HG02970 (cell line): ENCODE data around the gene NDFIP1.
"Not testable (repeated sequence)": the region's sequence is repeated elsewhere in the genome, so short reads cannot be mapped to it uniquely, and the experiment has no call there.

Source experiments
- ATAC-seq: cut with Tn5 transposase; IDR thresholded peaks from one replicate; pipeline ENCODE4 v1.9.1; 2021; ENCODE audit warnings: mild to moderate bottlenecking, moderate library complexity, moderate number of reproducible peaks; ENCODE audit not compliant: unreplicated experiment, low FRiP score

NDFIP1 gene, protein sequence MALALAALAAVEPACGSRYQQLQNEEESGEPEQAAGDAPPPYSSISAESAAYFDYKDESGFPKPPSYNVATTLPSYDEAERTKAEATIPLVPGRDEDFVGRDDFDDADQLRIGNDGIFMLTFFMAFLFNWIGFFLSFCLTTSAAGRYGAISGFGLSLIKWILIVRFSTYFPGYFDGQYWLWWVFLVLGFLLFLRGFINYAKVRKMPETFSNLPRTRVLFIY

DNA sequence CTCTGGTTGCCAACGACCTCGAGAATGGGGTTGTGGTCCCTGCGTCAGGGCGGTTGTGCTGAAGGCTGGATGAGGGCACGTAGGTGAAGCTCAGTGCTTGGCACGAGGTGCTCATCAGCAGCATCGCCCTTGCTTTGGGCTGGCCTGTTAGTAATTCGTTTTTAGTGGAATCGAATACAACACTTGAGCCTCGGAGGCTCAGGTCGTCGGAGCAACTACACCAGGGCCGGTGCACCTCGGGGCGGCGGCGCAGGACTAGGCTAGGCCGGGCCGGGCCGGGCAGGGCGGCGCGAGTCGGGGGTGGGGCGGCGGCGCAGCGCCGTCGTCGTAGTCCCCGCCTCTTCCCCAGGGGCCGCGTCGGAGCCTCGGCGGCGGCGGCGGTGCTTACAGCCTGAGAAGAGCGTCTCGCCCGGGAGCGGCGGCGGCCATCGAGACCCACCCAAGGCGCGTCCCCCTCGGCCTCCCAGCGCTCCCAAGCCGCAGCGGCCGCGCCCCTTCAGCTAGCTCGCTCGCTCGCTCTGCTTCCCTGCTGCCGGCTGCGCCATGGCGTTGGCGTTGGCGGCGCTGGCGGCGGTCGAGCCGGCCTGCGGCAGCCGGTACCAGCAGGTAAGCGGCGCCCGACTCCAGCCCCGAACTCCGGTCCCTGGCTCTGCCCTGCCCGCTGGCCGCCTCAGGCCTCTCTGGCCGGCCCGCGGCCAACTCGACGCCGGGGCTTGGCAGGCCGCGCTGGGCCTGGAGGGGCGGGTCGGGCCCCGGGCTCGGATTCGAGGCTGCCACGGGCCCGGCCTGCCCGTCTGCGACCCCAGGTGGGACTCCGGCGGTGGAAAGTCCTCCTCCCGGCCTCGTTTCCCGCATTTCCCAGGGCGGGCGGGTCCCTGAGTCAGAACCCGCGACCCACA is at the start of gene NDFIP1:
TSS of gene NDFIP1 (plus strand) at position 348 of the 899 bp plus-strand sequence. CDS start at position 544, 196 bp downstream.
- peak; percentile 95 for ATAC-seq

DNA sequence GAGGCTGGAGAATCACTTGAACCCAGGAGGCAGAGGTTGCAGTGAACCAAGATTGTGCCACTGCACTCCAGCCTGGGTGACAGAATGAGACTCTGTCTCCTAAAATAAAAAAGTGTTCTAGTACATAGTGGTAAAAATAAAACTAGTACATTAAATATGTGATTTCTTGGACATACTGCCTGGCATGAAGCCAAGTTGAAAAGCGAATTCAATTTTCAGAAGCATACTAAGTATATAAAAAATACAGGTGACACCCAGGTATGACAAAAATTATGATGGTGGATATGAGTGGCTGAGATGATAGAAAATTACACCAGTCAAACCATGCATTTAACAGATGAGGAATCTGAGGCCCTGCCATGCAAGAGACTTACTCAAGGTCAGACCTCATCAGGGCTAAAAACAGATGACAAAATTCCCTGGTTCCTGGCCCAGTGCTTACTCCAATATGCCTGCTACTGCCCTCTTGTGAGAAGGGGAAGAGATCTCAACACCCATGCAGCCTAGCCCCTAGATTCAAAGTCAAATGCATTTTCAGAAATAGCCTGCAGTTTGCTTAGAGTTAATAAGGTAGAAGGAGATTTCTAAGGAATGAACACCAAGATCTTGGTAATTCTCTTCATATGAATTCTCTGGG is 49.2 kb upstream of the NDFIP1 start:
- no peak for ATAC-seq

DNA sequence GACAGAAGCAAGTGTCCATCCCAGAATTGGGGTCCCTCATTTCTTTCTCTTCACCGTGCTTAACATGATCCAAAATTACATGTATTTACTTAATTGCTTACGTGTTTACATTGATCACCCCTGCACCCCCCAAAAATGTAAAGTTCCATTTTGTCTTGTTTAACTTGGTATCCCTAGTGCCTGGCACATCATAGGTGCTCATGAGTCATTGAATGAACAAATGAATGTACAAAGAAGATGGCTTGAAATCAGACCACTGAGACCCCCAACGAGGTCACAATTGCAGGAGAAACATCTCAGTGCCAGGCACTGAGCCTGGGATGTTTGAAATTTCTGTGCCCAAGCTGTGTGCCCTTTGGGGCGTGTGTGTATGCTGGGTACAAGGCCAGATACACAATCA is 45.2 kb upstream of the NDFIP1 start:
- no peak for ATAC-seq

DNA sequence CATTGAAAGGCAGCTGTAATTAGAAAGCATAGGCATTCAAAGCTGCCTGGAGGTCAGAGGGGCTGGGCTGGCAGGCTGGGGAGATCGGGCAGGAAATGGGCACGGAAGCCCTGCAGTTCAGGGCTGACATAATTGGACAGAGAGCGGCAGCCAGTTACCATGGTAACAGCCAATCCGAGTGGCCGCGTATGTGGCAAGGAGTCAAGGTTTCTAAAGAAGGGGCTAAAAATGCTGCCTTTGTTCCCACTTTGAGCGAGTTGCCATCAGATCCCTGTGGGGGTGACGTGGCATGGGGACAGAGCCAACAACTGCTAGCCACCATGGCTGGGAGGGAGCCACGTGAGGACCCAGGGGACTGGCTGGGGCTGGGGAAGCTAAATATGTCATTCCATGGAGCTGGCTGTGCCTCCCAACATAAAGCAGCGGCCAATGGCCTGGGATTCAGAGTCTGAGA is 44.7 kb upstream of the NDFIP1 start:
- ATAC-seq: no peak

DNA sequence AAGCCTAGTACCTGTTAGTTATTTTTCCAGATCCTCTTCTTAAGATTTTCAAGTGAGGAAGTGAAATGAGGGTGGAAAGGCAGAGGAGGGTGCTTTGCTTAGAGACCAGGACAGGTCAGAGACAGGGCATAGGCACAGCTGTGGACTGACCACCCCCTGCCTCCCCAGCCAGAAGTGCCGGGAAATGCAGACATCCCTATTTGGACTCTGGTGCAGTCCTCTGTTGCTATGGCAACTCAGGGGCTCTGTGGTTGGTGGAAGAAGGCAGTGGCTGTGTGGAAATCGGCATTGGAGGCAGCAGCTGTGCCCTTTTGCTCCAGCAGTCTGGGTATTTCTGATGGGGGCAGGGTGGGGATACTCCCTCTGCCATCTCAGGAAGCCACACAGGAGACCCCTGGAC is 43.3 kb upstream of the NDFIP1 start:
- no peak for ATAC-seq

DNA sequence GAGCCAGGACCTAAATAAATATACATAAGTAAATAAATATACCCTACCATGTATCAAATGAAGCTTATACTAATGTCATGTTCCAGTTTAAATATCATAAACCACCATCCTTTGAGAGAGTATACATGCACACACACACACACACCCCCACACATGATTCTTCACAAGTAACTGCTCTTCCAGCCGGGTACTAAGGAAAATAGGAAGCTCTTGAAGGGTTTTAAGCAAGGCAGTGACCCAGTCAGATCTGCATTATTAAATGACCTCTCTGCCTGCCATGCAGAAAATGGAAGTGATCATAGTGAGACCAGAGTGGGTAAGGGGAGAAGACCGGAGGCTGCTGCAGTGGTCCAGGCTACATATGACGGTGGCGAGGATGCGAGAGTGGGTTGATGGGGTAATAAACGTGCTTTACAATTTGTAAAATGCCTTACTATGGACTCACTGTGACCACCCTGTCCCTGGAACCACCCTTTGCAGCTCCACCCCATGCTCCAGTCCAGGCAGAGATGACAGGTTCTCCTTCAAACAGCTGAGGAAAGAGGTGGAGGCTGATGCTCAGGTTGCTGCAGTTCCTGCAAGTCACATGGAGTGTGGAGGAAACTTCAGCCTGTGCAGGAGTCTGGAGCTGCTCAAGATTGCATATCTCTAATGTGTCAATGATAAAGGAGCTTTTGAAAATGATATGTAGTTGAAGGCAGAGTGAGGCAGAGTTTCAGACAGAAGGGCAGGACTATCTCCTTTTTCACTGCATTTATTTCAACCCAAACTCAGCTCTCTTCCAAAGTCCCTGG is 38.8 kb upstream of the NDFIP1 start:
- ATAC-seq: no peak

DNA sequence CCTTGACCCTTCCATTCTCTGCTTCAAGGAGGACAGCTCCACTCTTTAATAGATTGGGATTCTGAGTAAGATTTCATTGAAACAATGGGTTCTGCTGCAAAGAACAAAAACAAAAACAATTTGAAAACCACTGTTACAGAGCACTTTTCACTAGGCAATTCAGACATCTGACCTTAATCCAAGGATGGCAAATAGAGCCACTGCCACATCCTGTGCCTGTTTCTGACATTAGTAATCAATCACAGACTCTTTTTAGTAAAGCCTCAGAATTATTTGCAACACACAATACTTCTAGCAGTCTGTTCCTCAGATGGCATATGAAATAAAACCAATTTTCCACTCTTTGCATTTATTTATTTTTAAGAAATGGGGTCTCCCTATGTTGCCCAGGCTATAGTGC is 37.8 kb upstream of the NDFIP1 start:
- ATAC-seq: no peak

DNA sequence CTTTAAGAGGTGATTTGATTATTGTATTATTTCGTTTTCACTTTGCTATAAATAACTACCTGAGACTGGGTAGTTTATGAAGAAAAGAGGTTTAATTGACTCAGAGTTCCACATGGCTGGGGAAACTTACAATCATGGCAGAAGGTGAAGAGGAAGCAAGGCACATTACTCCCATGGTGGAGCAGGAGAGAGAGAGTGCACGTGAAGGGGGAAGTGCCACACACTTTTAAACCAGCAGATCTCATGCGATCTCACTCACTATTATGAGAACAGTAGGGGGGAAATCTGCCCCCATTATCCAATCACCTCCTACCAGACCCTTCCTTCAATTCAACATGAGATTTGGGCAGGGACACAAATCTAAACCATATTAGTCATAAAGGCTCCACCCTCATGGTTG is 36.1 kb upstream of the NDFIP1 start:
- ATAC-seq: no peak

DNA sequence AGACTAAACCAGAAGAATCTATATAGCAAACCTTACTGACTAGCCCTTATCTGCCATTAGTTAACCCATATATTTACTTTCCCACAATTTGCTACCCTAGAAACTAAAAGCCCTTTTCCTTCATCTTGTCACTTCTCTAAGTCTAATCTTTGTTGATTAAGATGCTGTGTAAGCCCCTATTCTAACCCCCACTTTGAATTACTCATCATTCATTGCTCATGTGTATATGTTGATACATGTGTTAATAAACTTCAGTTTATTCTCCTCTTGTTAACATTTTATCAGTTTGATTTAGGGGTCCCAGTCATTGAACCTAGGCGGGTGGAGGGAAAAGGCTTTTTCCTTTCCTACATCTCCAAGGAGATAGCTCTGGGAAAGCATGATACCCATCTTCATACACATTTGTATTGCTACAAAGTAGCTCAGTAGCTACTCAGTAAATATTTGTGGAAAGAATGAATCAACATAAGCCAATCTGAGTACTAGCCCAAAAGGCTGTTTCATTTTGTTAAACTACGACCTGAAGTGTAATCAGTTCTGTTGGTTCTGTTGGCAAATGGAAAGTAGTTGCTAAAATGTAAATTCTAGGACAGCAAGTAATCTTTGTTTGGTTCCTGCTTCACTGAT is 35.1 kb upstream of the NDFIP1 start:
- ATAC-seq: no peak

DNA sequence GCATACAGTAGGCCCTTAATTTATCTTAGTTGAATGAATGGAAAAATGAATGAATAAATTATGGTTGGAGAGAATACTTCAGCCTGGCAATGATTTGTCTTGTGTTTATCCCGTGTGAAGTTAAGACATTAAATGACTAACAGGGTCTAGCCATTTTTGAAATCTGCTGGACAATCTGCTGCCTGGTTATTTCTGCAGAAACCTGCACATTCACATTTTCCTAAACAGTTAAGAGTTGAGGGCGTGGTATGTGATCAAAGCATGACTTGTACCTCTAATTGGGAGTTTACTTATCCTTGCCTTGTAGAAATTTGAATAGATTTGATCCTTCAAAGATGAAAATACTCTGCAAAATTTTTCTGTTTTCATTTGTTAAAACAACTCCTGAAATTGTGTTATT is 34.6 kb upstream of the NDFIP1 start:
- no peak for ATAC-seq

DNA sequence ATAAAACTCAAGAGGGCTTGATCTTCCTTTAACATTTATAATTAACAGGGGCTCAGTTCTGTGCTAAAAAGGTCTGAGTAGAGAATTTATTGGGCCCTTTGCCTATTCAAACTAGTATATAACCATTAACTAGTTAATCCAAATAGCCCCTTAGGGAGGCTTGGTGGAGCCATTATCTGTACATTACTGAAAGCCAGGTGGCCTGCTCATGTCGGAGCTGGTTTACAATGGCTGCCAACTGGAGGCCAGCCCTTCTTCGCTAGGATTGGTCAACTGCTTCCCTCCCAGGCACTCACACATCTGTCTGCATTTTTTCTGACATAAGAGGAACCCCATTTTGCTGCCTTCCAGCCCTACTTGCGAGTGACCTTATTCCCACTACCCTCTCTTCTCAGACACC is 30.4 kb upstream of the NDFIP1 start:
- ATAC-seq: no peak

DNA sequence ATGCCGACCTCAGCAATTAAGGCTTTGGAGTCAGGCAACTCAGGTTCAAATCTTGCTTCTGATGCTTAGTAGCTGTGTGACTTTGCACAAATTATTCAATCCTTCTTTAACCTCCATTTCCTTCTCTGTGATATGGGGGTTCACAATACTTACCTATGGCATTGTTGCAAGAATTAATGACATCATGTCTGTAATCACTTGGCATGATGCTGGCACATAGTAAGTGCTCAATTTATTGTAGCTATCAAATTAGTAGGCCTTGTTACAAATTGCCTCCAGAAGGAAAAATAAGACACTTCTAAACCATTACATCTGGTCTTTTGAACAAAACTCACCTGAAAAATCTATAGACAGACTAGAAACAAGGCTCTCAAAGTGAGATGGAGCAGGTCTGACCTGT is 29.9 kb upstream of the NDFIP1 start:
- no peak for ATAC-seq

DNA sequence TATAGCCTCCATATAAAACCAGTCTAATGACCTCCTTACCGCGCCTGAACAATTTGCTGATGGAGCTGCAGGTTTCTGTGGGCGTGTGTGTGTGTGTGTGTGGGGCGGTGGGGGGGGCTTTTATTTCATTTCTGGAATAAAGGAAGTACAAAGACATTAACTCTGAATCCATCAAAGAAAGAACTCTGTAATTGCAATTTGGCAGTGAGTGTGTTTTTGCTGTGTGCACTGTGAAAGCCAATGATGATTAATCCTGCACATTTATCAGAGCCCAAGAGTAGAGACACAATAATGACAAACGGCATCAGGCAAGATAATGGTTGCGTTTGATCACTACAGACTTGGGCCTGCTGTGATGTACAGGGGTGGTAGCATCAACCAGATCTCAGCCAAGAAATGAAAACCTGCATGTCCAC is 29.3 kb upstream of the NDFIP1 start:
- no peak for ATAC-seq

DNA sequence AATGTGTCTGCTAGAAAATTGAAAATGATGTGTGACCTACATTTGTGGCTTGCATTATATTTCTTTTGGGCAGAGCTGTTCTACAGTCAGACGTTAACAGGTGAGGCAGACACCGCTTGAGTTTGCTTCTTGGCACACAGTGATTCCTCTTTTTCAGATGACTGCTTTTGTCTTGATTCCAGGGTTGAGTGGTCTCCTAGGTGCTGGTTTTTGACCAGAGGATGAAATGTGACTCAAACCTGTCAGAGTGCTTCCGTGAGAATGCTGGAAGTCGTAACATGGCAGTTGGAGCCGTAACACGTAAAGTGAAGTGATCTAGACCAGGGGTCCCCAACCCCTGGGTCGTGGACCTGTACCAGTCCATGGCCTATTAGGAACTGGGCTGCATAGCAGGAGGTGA is 28.3 kb upstream of the NDFIP1 start:
- no peak for ATAC-seq

DNA sequence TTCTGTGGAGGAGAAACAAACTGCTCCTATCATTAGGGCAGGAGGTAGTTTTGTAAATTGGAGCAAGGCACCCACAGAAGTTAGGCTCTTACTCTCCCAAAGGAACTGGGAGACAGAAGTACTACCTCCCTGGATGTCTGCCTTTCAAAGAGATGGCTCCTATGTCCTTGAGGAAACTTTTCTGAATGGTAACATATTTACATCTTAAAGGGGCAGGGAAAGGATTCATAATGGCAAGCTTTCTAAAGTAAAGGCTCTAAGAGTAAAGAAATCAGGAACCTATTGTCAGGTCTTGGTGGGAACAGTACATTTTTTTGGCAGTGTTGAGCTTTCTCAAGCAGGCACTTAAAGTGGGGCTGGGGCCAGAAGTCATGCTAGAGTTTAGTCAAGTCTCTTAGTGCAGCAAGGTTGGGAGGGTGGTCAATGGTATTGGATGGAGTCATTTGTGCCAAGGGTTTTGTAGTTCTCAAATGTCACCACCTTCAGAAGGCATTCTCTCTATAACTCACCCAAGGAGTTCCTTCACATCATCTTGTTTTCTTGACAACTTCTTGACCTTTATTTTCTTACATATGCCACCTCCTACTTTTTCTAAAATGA is 26.3 kb upstream of the NDFIP1 start:
- no peak for ATAC-seq

DNA sequence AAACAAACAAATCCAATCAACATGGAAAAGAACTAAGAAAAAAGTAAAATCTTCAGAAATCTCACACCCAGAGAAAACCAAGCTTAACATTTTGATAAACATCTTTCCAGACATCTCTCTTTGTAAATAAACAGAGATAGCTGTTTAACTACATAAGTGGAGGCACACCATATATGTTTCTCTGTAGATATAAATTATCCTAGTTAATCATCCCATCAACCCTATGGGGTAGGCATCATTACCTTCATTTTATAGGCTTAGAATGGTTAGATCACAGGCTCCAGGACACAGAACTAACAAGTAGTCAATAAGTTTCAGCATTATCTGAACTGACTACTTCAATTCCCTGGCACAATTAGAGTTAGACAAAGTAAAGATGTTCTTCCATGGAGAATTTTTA is 22.4 kb upstream of the NDFIP1 start:
- no peak for ATAC-seq

DNA sequence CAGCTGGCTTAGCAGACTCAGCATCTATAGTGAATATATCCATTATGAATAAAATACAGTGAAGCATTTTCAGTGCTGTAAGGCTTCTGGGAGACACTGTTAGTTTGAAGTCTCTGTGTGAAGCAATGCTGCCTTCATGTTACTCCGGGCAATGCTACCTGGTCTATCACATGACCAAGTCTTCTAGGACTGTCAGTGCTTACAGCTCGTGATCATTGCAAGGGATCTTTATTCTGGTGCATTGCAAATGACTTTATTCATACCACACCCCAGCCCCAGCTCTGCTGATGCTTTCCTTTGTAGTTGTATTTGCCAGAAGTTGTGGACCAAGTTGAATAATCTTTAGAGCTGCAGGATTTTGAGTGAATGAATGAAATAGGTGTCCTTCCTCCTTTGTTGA is 21.9 kb upstream of the NDFIP1 start:
- ATAC-seq: no peak

DNA sequence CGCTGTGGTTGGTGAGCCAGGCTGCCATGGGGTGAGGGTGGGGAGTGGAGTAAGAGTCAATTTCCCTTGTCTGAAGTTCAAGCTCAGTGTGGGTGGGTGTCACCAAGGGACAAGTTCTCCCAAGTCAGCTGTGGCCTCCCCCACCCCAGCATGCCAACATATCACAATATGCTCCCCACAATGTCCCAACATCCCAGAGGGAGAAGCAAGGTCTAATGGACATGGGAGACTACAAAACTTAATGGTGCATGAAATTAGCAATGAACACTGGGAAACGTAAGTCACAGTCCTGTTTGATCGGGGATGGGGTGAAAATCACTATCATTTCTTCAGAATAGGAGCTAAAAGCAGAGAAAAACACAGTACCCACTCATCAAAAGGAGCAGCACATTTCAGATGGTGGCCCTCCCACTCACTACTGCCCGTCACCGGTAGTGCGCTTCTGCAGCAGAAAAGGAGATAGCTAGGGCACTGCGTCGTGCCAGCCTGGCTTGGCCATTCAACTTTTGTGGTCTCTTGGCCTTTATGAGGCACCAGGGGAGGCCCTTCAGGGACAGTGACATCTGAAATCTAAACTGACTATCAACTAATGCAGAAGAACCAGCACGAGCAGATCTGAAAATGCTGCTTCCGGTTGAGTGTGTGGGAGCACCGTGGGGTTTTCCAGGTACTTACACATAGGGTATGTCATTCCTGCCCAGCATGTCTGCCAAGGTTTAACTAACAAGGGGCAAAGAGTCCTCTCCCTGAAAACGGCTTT is 20.5 kb upstream of the NDFIP1 start:
- ATAC-seq: no peak

DNA sequence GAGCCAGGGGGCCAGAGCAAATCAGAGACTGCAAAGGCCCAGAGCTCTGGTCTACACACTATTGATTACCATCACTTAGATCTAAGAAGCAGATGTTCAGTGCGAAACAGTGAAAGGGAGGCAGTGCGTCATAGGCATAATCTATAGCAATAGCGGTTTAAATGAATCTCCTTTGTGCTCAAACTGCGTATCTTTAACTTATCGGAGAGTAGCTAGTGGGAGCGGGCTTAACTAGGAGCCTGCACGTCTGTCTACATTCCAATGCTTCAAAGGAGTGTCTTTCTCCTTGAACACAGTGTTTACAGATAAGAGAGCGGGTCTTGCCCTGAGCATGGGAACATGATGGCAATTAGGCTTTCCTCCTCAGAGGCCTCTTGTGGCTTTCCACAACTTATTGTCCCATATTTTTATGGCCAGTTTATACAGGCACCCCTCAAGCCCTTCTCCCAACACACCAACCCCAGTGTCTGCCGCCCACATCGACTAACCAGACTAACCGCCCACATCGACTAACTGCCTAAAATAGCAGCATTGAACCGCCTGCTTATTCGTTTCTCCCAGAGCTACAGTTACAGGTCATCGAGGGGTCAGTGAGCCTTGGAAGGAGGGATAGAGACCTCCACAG is 19.6 kb upstream of the NDFIP1 start:
- ATAC-seq: not testable (repeated sequence)
